HCT116 (cell line): Measurements from ENCODE around the gene GEMIN4. TPM values are rescaled to one million over a fixed set of nuclear protein-coding genes. Genes with fewer than 3 reads are reported as not detected.

Experiments
- ATAC-seq: fragments of 200-7000 bp; cut with Tn5 transposase; 2 replicates; pipeline ENCODE4 v1.9.1; 2020; ENCODE audit warnings: mild to moderate bottlenecking, moderate library complexity
- BruUV-seq: library from RNA; stranded (reverse); fragments of 400-500 nt; replicated peaks from 2 replicates; lab custom pipeline; 2021; lab: Mats Ljungman, UMichigan
- CTCF ChIA-PET: fragments of 300-600 bp; sonication (Branson Sonifier 250); formaldehyde crosslinking; loops from one replicate; lab custom pipeline; 2021; ENCODE audit warnings: antibody characterized with exemption; lab: Charles Lee
- POLR2A ChIA-PET: fragments of 300-600, 350-600 bp; sonication (Branson Sonifier 250); formaldehyde crosslinking; loops from one replicate; lab custom pipeline; 2021; ENCODE audit warnings: antibody characterized with exemption; lab: Charles Lee
- RAD21 ChIA-PET, 2 experiments: fragments of 300-600 bp; sonication (Branson Sonifier 250); formaldehyde crosslinking; loops; one replicate each; lab custom pipeline; 2023; ENCODE audit warnings: low total read pairs in 2 of 2; ENCODE audit not compliant: uncharacterized antibody in 2 of 2, unreplicated experiment in 2 of 2, low non-redundant PET in 1 of 2; lab: Charles Lee
- DNase-seq: peaks from one replicate; pipeline ENCODE4 v3.0.0-alpha.2; 2010; ENCODE audit warnings: low read depth, low spot score
- H2AFZ ChIP-seq: fragments of 200-600 bp; shearing (Covaris generic), sonication (generic); 2 replicates; pipeline ENCODE4 v1.6.1; 2017; ENCODE audit warnings: low read depth, mixed run types, mixed read lengths, antibody characterized with exemption, low read length; ENCODE audit not compliant: poor library complexity, severe bottlenecking
- H3K27ac ChIP-seq: 2 replicates; pipeline ENCODE4 v1.5.1; 2012; ENCODE audit warnings: low read depth, low read length
- H3K27me3 ChIP-seq: fragments of 200-600 bp; sonication (generic); 2 replicates; pipeline ENCODE4 v1.6.1; 2016; ENCODE audit warnings: mixed run types, low read length, mixed read lengths; ENCODE audit not compliant: insufficient read depth
- H3K36me3 ChIP-seq, 2 experiments: fragments of 200-500 bp in 1 of 2; fragments of 200-600 bp in 1 of 2; sonication (Bioruptor generic) in 1 of 2; sonication (generic) in 1 of 2; 2 replicates each; pipeline versions ENCODE4 v1.5.1 to v1.6.1; 2014 to 2016; ENCODE audit warnings: low read length in 2 of 2, inconsistent platforms in 1 of 2, mixed read lengths in 1 of 2, mixed run types in 1 of 2; ENCODE audit not compliant: insufficient read depth in 2 of 2, control insufficient read depth in 1 of 2
- H3K4me1 ChIP-seq, 2 experiments: fragments of 200-600 bp in 1 of 2; sonication (generic) in 1 of 2; 2 replicates each; pipeline versions ENCODE4 v1.5.1 to v1.6.1; 2012 to 2017; ENCODE audit warnings: low read length in 2 of 2, inconsistent platforms in 1 of 2, mild to moderate bottlenecking in 1 of 2, mixed read lengths in 1 of 2, mixed run types in 1 of 2, moderate library complexity in 1 of 2; ENCODE audit not compliant: insufficient read depth in 2 of 2, control insufficient read depth in 1 of 2
- H3K4me2 ChIP-seq: fragments of 200-600 bp; sonication (generic); 2 replicates; pipeline ENCODE4 v1.6.1; 2017; ENCODE audit warnings: mixed run types, low read length, mixed read lengths
- H3K4me3 ChIP-seq, 2 experiments: fragments of 200-600 bp in 1 of 2; sonication (generic) in 1 of 2; replicated peaks in 1 of 2; 2 replicates each; pipeline ENCODE4 v1.5.1; 2011 to 2016; ENCODE audit warnings: low read length in 2 of 2, control low read depth in 1 of 2, low read depth in 1 of 2, mild to moderate bottlenecking in 1 of 2, mixed read lengths in 1 of 2, mixed run types in 1 of 2
- H3K79me2 ChIP-seq: fragments of 200-600 bp; sonication (generic); 2 replicates; pipeline ENCODE4 v1.6.1; 2017; ENCODE audit warnings: mild to moderate bottlenecking, mixed run types, low read length, moderate library complexity, mixed read lengths; ENCODE audit not compliant: insufficient read depth
- H3K9ac ChIP-seq: fragments of 200-600 bp; sonication (generic); 2 replicates; pipeline ENCODE4 v1.6.1; 2016; ENCODE audit warnings: low read length, mixed read lengths
- H3K9me2 ChIP-seq: fragments of 200-600 bp; sonication (generic), shearing (Covaris generic); 2 replicates; pipeline ENCODE4 v1.6.1; 2017; ENCODE audit warnings: mixed run types, mild to moderate bottlenecking, moderate library complexity; ENCODE audit not compliant: insufficient read depth
- H3K9me3 ChIP-seq, 2 experiments: fragments of 200-500 bp in 1 of 2; fragments of 200-600 bp in 1 of 2; sonication (Bioruptor generic) in 1 of 2; sonication (generic) in 1 of 2; 2 replicates each; pipeline ENCODE4 v1.6.1; 2014 to 2017; ENCODE audit warnings: low read length in 2 of 2, mixed read lengths in 2 of 2, inconsistent platforms in 1 of 2, low read depth in 1 of 2, mild to moderate bottlenecking in 1 of 2, mixed run types in 1 of 2, moderate library complexity in 1 of 2; ENCODE audit not compliant: control insufficient read depth in 1 of 2, insufficient read depth in 1 of 2
- H4K20me1 ChIP-seq: fragments of 200-600 bp; sonication (generic), shearing (Covaris generic); 2 replicates; pipeline ENCODE4 v1.6.1; 2017; ENCODE audit warnings: mixed run types, mild to moderate bottlenecking, moderate library complexity; ENCODE audit not compliant: insufficient read depth
- CTCF ChIP-seq, 3 experiments: fragments of 200-600 bp in 1 of 3; sonication (generic) in 1 of 3; IDR thresholded peaks in 2 of 3; conservative IDR thresholded peaks in 1 of 3; 2 replicates each; pipeline ENCODE4 v1.5.1; 2012 to 2017; ENCODE audit warnings: low read depth in 2 of 3, low read length in 2 of 3, antibody characterized with exemption in 1 of 3, borderline replicate concordance in 1 of 3, control low read depth in 1 of 3, mild to moderate bottlenecking in 1 of 3, mixed read lengths in 1 of 3, mixed run types in 1 of 3, moderate library complexity in 1 of 3; ENCODE audit not compliant: insufficient read depth in 1 of 3
- ELF1 ChIP-seq: IDR thresholded peaks from 2 replicates; pipeline ENCODE4 v1.6.1; 2012; ENCODE audit warnings: low read depth, borderline replicate concordance
- EZH2phosphoT487 ChIP-seq: fragments of 200-600 bp; IDR thresholded peaks from 2 replicates; pipeline ENCODE4 v1.6.1; 2018; ENCODE audit warnings: antibody characterized with exemption, borderline replicate concordance
- JUND ChIP-seq: IDR thresholded peaks from 2 replicates; pipeline ENCODE4 v1.6.1; 2012
- RAD21 ChIP-seq: IDR thresholded peaks from 2 replicates; pipeline ENCODE4 v1.6.1; 2012; ENCODE audit warnings: low read depth, mild to moderate bottlenecking
- SP1 ChIP-seq: IDR thresholded peaks from 2 replicates; pipeline ENCODE4 v1.6.1; 2012; ENCODE audit warnings: low read depth
- SRF ChIP-seq: IDR thresholded peaks from 2 replicates; pipeline ENCODE4 v1.6.1; 2012; ENCODE audit warnings: low read depth
- TCF7L2 ChIP-seq: IDR thresholded peaks from 2 replicates; pipeline ENCODE4 v1.7.0; 2011; ENCODE audit warnings: borderline replicate concordance, inconsistent platforms; ENCODE audit not compliant: insufficient read depth, insufficient read length; ENCODE audit errors: extremely low read depth
- ZBTB33 ChIP-seq: IDR thresholded peaks from 2 replicates; pipeline ENCODE4 v1.6.1; 2011; ENCODE audit warnings: mild to moderate bottlenecking, low read length, moderate library complexity; ENCODE audit not compliant: insufficient replicate concordance; ENCODE audit errors: extremely low read depth
- ZFX ChIP-seq: fragments of 450-650 bp; IDR thresholded peaks from 2 replicates; pipeline ENCODE4 v1.6.1; 2017
- ZNF274 ChIP-seq: fragments of 200-500 bp; sonication (Bioruptor generic); IDR thresholded peaks from 2 replicates; pipeline ENCODE4 v1.6.1; 2014; ENCODE audit warnings: mild to moderate bottlenecking, low read depth, low read length, inconsistent platforms
- intact Hi-C: fragments of 100-400 bp; cut with micrococcal nuclease; formaldehyde crosslinking; loops from 2 replicates; pipeline ENCODE4 v1.10.0; 2022
- total RNA-seq: library from RNA; stranded (reverse); gene quantifications from one replicate; pipeline ENCODE4 v1.2.1, GENCODE V29; 2021; ENCODE audit not compliant: unreplicated experiment

GEMIN4 gene
- total RNA-seq, 1 experiment from 2014 or later = 53.2 TPM

- TF ChIP-seq TCF7L2 = no peak
Observed at GRCh38 chr17:720706-721539, 31.1 kb downstream of the GEMIN4 start (continued).

GRCh38 chr17:718075-718474 lies 34.0 kb downstream of the GEMIN4 start:
- Histone ChIP-seq H3K9me2 (no peaks in the 10 kb centered on the region), H3K79me2 (peaks cover 17% of the 10 kb centered on the region), H3K27me3 (no peaks in the 10 kb centered on the region), H3K4me3 (no peak overlapping the region), H3K9me3 (no peaks in the 10 kb centered on the region), H3K4me1 (peaks cover 8 to 11% of the 10 kb centered on the region in 2 experiments), H2AFZ (no peak overlapping the region), H4K20me1 (no peaks in the 10 kb centered on the region), H3K27ac (no peak overlapping the region), H3K9ac (no peak overlapping the region), H3K36me3 (no peaks in the 10 kb centered on the region), H3K4me2 (no peak overlapping the region)
- no TSS peak for BruUV-seq
- DNase-seq (no peak), ATAC-seq (no peak)
- intact Hi-C loops = no loop called here
- TF ChIP-seq ZNF274 (no peak), SP1 (no peak), TCF7L2 (no peak), ZBTB33 (no peak), EZH2phosphoT487 (no peak), RAD21 (no peak), ELF1 (no peak), ZFX (no peak), JUND (no peak), SRF (no peak), CTCF (IDR thresholded peaks at IDR 0.05 in 2 of 3, conservative IDR thresholded peaks at IDR 0.05 in 1 of 3; ENCODE audit: borderline replicate concordance in 1 of 3, insufficient read depth in 1 of 3, low read depth in 2 of 3, low read length in 2 of 3) (no peak)
- ChIA-PET CTCF (no interaction called here), RAD21 (no interaction called here), POLR2A (no interaction called here)
